ENCODE data around the gene DOCK1. TPM values are rescaled to one million over a fixed set of nuclear protein-coding genes. Genes with fewer than 3 reads are reported as not detected.

Gene DOCK1
- total RNA-seq, 1 experiment from 2014 or later, result 44.5 TPM

GRCh38 chr10:127198307-127198706 lies 293.1 kb downstream of the DOCK1 start:
- no peaks in the 10 kb centered on the region for H3K36me3 ChIP-seq (replicated peaks; ENCODE audit: control insufficient read depth, insufficient read depth, low read length)
- H3K4me3 ChIP-seq (ENCODE audit: insufficient read depth, low read depth, low read length), result no peak overlapping the region
- no peak for DNase-seq
- peaks cover 22% of the 10 kb centered on the region for H3K27me3 ChIP-seq (ENCODE audit: control insufficient read depth, insufficient read depth, low read length)

- Histone ChIP-seq H3K4me3 (ENCODE audit: insufficient read depth, low read depth, low read length) (no peak overlapping the region), H3K36me3 (replicated peaks; ENCODE audit: control insufficient read depth, insufficient read depth, low read length) (no peaks in the 10 kb centered on the region), H3K27me3 (ENCODE audit: control insufficient read depth, insufficient read depth, low read length) (peaks cover 22% of the 10 kb centered on the region)
- no peak for DNase-seq
Measured at GRCh38 chr10:127198721-127199120, 293.5 kb downstream of the DOCK1 start.

GRCh38 chr10:127200646-127201045 lies 295.4 kb downstream of the DOCK1 start:
- H3K36me3 ChIP-seq (replicated peaks; ENCODE audit: control insufficient read depth, insufficient read depth, low read length), result no peaks in the 10 kb centered on the region
- peaks cover 6% of the 10 kb centered on the region for H3K27me3 ChIP-seq (ENCODE audit: control insufficient read depth, insufficient read depth, low read length)
- no peak overlapping the region for H3K4me3 ChIP-seq (ENCODE audit: insufficient read depth, low read depth, low read length)
- DNase-seq, result no peak

GRCh38 chr10:127203067-127203466 lies 297.8 kb downstream of the DOCK1 start:
- H3K4me3 ChIP-seq (ENCODE audit: insufficient read depth, low read depth, low read length), result no peak overlapping the region
- no peaks in the 10 kb centered on the region for H3K36me3 ChIP-seq (replicated peaks; ENCODE audit: control insufficient read depth, insufficient read depth, low read length)
- no peak for DNase-seq
- no peaks in the 10 kb centered on the region for H3K27me3 ChIP-seq (ENCODE audit: control insufficient read depth, insufficient read depth, low read length)

GRCh38 chr10:127207081-127207480 lies 301.9 kb downstream of the DOCK1 start:
- H3K27me3 ChIP-seq (ENCODE audit: control insufficient read depth, insufficient read depth, low read length), result no peaks in the 10 kb centered on the region
- no peak overlapping the region for H3K4me3 ChIP-seq (ENCODE audit: insufficient read depth, low read depth, low read length)
- no peak for DNase-seq
- H3K36me3 ChIP-seq (replicated peaks; ENCODE audit: control insufficient read depth, insufficient read depth, low read length), result no peaks in the 10 kb centered on the region

GRCh38 chr10:127210936-127211466 lies 305.8 kb downstream of the DOCK1 start:
- H3K27me3 ChIP-seq (ENCODE audit: control insufficient read depth, insufficient read depth, low read length), result no peaks in the 10 kb centered on the region
- no peak for DNase-seq
- H3K4me3 ChIP-seq (ENCODE audit: insufficient read depth, low read depth, low read length), result no peak overlapping the region
- no peaks in the 10 kb centered on the region; the same call in 1 of the 2 replicates for H3K36me3 ChIP-seq (replicated peaks; ENCODE audit: control insufficient read depth, insufficient read depth, low read length)

- H3K27me3 ChIP-seq (ENCODE audit: control insufficient read depth, insufficient read depth, low read length), result no peaks in the 10 kb centered on the region
- no peaks in the 10 kb centered on the region; the same call in 1 of the 2 replicates for H3K36me3 ChIP-seq (replicated peaks; ENCODE audit: control insufficient read depth, insufficient read depth, low read length)
- no peak overlapping the region for H3K4me3 ChIP-seq (ENCODE audit: insufficient read depth, low read depth, low read length)
- DNase-seq, result peak; percentile 54
Measured at GRCh38 chr10:127215866-127216265, 310.6 kb downstream of the DOCK1 start.

- Histone ChIP-seq H3K27me3 (ENCODE audit: control insufficient read depth, insufficient read depth, low read length) (no peaks in the 10 kb centered on the region), H3K36me3 (replicated peaks; ENCODE audit: control insufficient read depth, insufficient read depth, low read length) (no peaks in the 10 kb centered on the region; the same call in 1 of the 2 replicates), H3K4me3 (ENCODE audit: insufficient read depth, low read depth, low read length) (no peak overlapping the region)
- DNase-seq, result no peak
Measured at GRCh38 chr10:127216274-127216673, 311.0 kb downstream of the DOCK1 start.

GRCh38 chr10:127216786-127217185 lies 311.6 kb downstream of the DOCK1 start:
- H3K4me3 ChIP-seq (ENCODE audit: insufficient read depth, low read depth, low read length), result no peak overlapping the region
- H3K36me3 ChIP-seq (replicated peaks; ENCODE audit: control insufficient read depth, insufficient read depth, low read length), result no peaks in the 10 kb centered on the region; the same call in 1 of the 2 replicates
- DNase-seq, result no peak
- no peaks in the 10 kb centered on the region for H3K27me3 ChIP-seq (ENCODE audit: control insufficient read depth, insufficient read depth, low read length)

- no peak for DNase-seq
Measured at GRCh38 chr10:127218658-127219057, 313.4 kb downstream of the DOCK1 start.

GRCh38 chr10:127221281-127221680 lies 316.1 kb downstream of the DOCK1 start:
- H3K36me3 ChIP-seq (replicated peaks; ENCODE audit: control insufficient read depth, insufficient read depth, low read length), result no peaks in the 10 kb centered on the region
- no peak for DNase-seq
- H3K27me3 ChIP-seq (ENCODE audit: control insufficient read depth, insufficient read depth, low read length), result no peaks in the 10 kb centered on the region
- H3K4me3 ChIP-seq (ENCODE audit: insufficient read depth, low read depth, low read length), result no peak overlapping the region

More at GRCh38 chr10:127218658-127219057, 313.4 kb downstream of the DOCK1 start:
- no peaks in the 10 kb centered on the region for H3K27me3 ChIP-seq (ENCODE audit: control insufficient read depth, insufficient read depth, low read length)
- no peak overlapping the region for H3K4me3 ChIP-seq (ENCODE audit: insufficient read depth, low read depth, low read length)
- no peaks in the 10 kb centered on the region; the same call in 1 of the 2 replicates for H3K36me3 ChIP-seq (replicated peaks; ENCODE audit: control insufficient read depth, insufficient read depth, low read length)

- Histone ChIP-seq H3K27me3 (ENCODE audit: control insufficient read depth, insufficient read depth, low read length) (no peaks in the 10 kb centered on the region), H3K4me3 (ENCODE audit: insufficient read depth, low read depth, low read length) (no peak overlapping the region), H3K36me3 (replicated peaks; ENCODE audit: control insufficient read depth, insufficient read depth, low read length) (no peaks in the 10 kb centered on the region)
- no peak for DNase-seq
Measured at GRCh38 chr10:127227027-127227426, 321.8 kb downstream of the DOCK1 start.

- H3K4me3 ChIP-seq (ENCODE audit: insufficient read depth, low read depth, low read length), result no peak overlapping the region
- no peak for DNase-seq
- H3K27me3 ChIP-seq (ENCODE audit: control insufficient read depth, insufficient read depth, low read length), result no peaks in the 10 kb centered on the region
- no peaks in the 10 kb centered on the region for H3K36me3 ChIP-seq (replicated peaks; ENCODE audit: control insufficient read depth, insufficient read depth, low read length)
Measured at GRCh38 chr10:127227663-127228062, 322.4 kb downstream of the DOCK1 start.

- DNase-seq, result no peak
- no peaks in the 10 kb centered on the region for H3K27me3 ChIP-seq (ENCODE audit: control insufficient read depth, insufficient read depth, low read length)
- no peak overlapping the region for H3K4me3 ChIP-seq (ENCODE audit: insufficient read depth, low read depth, low read length)
- H3K36me3 ChIP-seq (replicated peaks; ENCODE audit: control insufficient read depth, insufficient read depth, low read length), result no peaks in the 10 kb centered on the region
Measured at GRCh38 chr10:127228195-127228787, 323.1 kb downstream of the DOCK1 start.

- Histone ChIP-seq H3K36me3 (replicated peaks; ENCODE audit: control insufficient read depth, insufficient read depth, low read length) (no peaks in the 10 kb centered on the region), H3K4me3 (ENCODE audit: insufficient read depth, low read depth, low read length) (no peak overlapping the region), H3K27me3 (ENCODE audit: control insufficient read depth, insufficient read depth, low read length) (no peaks in the 10 kb centered on the region)
- DNase-seq, result no peak
Measured at GRCh38 chr10:127234306-127234800, 329.1 kb downstream of the DOCK1 start.

Data from H7 (cell line).